Smooth muscle cell (in vitro differentiated cells): ENCODE measurements around the gene SLC27A5. TPM values are rescaled to one million over a fixed set of nuclear protein-coding genes. Genes with fewer than 3 reads are reported as not detected.
A peak's percentile ranks its signal among the peaks of the same experiment; 100 is the strongest.

ENCODE experiments used
- DNase-seq: peaks from one replicate; lab custom pipeline; 2025; ENCODE audit not compliant: unreplicated experiment; lab: John Stamatoyannopoulos, UW
- H2AFZ ChIP-seq: fragments of 200-600 bp; sonication (generic); 2 replicates; pipeline ENCODE4 v1.6.0; 2016; ENCODE audit warnings: antibody characterized with exemption, low read depth, mild to moderate bottlenecking
- H3F3A ChIP-seq: fragments of 200-600 bp; sonication (generic); 2 replicates; pipeline ENCODE4 v1.6.0; 2017; ENCODE audit warnings: antibody characterized with exemption, low read depth
- H3K27ac ChIP-seq: fragments of 200-600 bp; sonication (generic); 2 replicates; pipeline ENCODE4 v1.5.1; 2016; ENCODE audit warnings: low read depth, mild to moderate bottlenecking
- H3K27me3 ChIP-seq: fragments of 200-600 bp; sonication (generic); 2 replicates; pipeline ENCODE4 v1.6.1; 2016; ENCODE audit warnings: low read depth, mild to moderate bottlenecking
- H3K36me3 ChIP-seq: fragments of 200-600 bp; sonication (generic); 2 replicates; pipeline ENCODE4 v1.5.1; 2016; ENCODE audit warnings: low read depth
- H3K4me1 ChIP-seq: fragments of 200-600 bp; sonication (generic); 2 replicates; pipeline ENCODE4 v1.5.1; 2016; ENCODE audit warnings: low read depth
- H3K4me2 ChIP-seq: fragments of 200-600 bp; sonication (generic); 2 replicates; pipeline ENCODE4 v1.6.0; 2016; ENCODE audit warnings: mild to moderate bottlenecking
- H3K4me3 ChIP-seq: fragments of 200-600 bp; sonication (generic); 2 replicates; pipeline ENCODE4 v1.5.1; 2016; ENCODE audit warnings: mild to moderate bottlenecking
- H3K79me2 ChIP-seq: fragments of 200-600 bp; sonication (generic); 2 replicates; pipeline ENCODE4 v1.6.0; 2016; ENCODE audit warnings: low read depth, mild to moderate bottlenecking
- H3K9ac ChIP-seq: fragments of 200-600 bp; sonication (generic); 2 replicates; pipeline ENCODE4 v1.6.0; 2016; ENCODE audit warnings: low read depth
- H3K9me3 ChIP-seq: fragments of 200-600 bp; sonication (generic); replicated peaks from 2 replicates; pipeline ENCODE4 v1.5.1; 2016; ENCODE audit warnings: low read depth
- H4K20me1 ChIP-seq: fragments of 200-600 bp; sonication (generic); 2 replicates; pipeline ENCODE4 v1.6.0; 2016; ENCODE audit warnings: low read depth
- whole genome bisulfite sequencing: methylation state at CpG from one replicate; pipeline ENCODE4 v1.1.7; 2016; ENCODE audit warnings: low lambda C conversion rate; 5-methylcytosine and 5-hydroxymethylcytosine counted together
- polyA plus RNA-seq: library from polyadenylated mRNA; unstranded; fragments of >200 nt; fragmentation: Nextera tagmentation; extraction: Ambion mirVana; gene quantifications from 2 replicates; pipeline ENCODE4 v1.2.1, GENCODE V29; 2016
- total RNA-seq: library from RNA; depleted of rRNA; stranded (reverse); fragments of >200 nt; gene quantifications from 2 replicates; pipeline ENCODE4 v1.2.3, GENCODE V29; 2014
- TF ChIP-seq, protein P1 (sequence below): fragments of 200-600 bp; sonication (generic); IDR thresholded peaks from 2 replicates; pipeline ENCODE4 v1.5.1; 2017; ENCODE audit warnings: borderline replicate concordance, mild to moderate bottlenecking, antibody characterized with exemption; ENCODE audit not compliant: insufficient read depth, poor library complexity, severe bottlenecking

Gene SLC27A5
- total and polyA plus RNA-seq, 2 experiments from 2014 or later = 6.6 to 7.5 TPM

DNA sequence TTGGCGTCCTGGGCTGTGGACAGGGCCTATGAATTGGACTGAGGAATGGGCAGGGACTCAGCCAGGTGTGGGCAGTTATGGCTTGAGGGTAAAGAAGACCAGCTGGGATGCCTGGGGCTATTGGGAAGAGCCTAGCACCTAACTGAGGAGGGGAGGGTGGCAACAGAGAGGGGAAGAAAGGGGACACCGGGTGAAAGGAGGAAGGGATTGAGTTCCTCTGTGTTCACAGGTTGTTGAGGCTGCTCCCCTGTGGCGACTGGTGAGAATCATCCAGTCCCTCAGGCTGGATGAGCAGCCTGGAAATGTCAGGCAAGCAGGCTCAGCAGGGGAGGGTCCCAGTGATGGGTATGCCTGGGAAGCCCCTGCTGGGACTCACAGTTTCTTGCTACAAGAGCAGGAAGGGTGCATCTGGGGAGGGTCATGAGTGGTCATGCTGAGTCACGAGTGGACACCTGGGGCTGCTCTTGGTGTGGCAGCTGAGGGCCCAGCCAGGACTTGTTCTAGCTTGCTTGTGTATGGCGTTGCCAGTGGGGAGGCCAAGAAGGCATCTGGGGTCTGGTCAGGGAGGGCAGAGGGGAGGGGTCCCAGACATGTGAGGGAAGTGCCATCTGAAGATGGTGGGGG, 43.5 kb downstream of the SLC27A5 start:
- Histone ChIP-seq H3K27me3 (no peaks in the 10 kb centered on the region), H3K4me3 (no peak overlapping the region), H3K27ac (no peak overlapping the region), H3F3A (no peaks in the 10 kb centered on the region), H3K9ac (no peak overlapping the region), H3K9me3 (no peaks in the 10 kb centered on the region), H4K20me1 (peaks cover 17% of the 10 kb centered on the region), H2AFZ (no peak overlapping the region), H3K36me3 (no peaks in the 10 kb centered on the region), H3K79me2 (peaks cover 12% of the 10 kb centered on the region), H3K4me2 (peak overlapping the region; percentile 64), H3K4me1 (no peaks in the 10 kb centered on the region)
- TF ChIP-seq, protein P1, sequence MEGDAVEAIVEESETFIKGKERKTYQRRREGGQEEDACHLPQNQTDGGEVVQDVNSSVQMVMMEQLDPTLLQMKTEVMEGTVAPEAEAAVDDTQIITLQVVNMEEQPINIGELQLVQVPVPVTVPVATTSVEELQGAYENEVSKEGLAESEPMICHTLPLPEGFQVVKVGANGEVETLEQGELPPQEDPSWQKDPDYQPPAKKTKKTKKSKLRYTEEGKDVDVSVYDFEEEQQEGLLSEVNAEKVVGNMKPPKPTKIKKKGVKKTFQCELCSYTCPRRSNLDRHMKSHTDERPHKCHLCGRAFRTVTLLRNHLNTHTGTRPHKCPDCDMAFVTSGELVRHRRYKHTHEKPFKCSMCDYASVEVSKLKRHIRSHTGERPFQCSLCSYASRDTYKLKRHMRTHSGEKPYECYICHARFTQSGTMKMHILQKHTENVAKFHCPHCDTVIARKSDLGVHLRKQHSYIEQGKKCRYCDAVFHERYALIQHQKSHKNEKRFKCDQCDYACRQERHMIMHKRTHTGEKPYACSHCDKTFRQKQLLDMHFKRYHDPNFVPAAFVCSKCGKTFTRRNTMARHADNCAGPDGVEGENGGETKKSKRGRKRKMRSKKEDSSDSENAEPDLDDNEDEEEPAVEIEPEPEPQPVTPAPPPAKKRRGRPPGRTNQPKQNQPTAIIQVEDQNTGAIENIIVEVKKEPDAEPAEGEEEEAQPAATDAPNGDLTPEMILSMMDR = no peak
- no peak for DNase-seq
- 82% methylated on average over 5 of the region's 5 CpGs for WGBS

DNA sequence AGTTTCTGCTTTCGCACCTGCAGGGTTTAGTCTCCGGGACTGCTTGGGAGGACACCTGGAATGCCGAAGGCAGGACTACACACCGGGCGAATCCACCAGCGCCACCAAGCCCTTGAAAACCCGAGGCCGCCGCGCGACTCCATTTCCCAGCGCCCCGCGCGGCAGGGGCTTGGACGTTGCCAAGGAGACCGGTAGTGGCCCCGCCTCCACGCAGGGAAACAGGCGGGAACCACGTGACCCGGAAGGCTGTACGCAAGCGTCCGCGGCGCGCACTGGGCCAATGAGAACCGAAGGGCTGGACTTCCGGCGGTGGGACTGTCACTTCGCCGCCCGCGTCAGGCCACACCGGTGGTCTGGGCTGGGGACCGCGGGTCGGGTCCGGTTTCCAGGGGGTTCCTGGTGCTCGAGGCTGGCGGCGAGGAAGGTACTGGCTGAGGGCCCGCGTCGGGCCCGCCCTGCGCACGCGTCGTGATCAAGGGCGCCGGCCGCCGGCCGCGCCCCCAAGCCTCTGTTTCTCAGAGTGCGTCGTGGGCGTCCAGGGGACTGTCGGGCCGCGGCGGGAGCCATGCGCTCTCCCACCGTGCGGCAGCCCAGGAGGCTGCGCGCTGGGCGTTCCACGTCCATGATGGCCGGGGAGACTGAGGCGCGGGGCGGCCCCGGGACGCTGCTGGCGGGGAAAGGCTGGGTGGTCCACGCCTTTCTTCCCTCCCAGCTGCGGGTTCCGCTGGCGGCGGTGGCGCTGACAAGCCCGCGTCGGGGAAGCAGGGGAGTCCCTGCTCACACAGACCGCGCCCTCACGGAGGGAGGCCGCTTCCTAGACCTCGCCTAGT, 44.8 kb downstream of the SLC27A5 start, which contains the start of gene ZNF324:
Gene ZNF324, plus strand, starts transcription at position 321 of the 830 bp plus-strand sequence. CDS start 2,106 bp downstream, outside the sequence.
- peaks cover 17% of the 10 kb centered on the region for H4K20me1 ChIP-seq
- H3K9ac ChIP-seq = peak within 1 kb of the TSS; percentile 88
- no peaks in the 10 kb centered on the region for H3K9me3 ChIP-seq
- no peaks in the 10 kb centered on the region for H3K4me1 ChIP-seq
- H3K79me2 ChIP-seq = peaks cover 12% of the 10 kb centered on the region
- peak within 1 kb of the TSS; percentile 87 for H3K4me3 ChIP-seq
- H3K4me2 ChIP-seq = peak within 1 kb of the TSS; percentile 93
- H2AFZ ChIP-seq = peak within 1 kb of the TSS; percentile 87
- H3F3A ChIP-seq = no peaks in the 10 kb centered on the region
- DNase-seq = peak; percentile 88
- TF ChIP-seq, protein P1 = no peak
- 1% methylated on average over 83 of the region's 92 CpGs for WGBS
- no peaks in the 10 kb centered on the region for H3K27me3 ChIP-seq
- H3K27ac ChIP-seq = peak within 1 kb of the TSS; percentile 90
- no peaks in the 10 kb centered on the region for H3K36me3 ChIP-seq

DNA sequence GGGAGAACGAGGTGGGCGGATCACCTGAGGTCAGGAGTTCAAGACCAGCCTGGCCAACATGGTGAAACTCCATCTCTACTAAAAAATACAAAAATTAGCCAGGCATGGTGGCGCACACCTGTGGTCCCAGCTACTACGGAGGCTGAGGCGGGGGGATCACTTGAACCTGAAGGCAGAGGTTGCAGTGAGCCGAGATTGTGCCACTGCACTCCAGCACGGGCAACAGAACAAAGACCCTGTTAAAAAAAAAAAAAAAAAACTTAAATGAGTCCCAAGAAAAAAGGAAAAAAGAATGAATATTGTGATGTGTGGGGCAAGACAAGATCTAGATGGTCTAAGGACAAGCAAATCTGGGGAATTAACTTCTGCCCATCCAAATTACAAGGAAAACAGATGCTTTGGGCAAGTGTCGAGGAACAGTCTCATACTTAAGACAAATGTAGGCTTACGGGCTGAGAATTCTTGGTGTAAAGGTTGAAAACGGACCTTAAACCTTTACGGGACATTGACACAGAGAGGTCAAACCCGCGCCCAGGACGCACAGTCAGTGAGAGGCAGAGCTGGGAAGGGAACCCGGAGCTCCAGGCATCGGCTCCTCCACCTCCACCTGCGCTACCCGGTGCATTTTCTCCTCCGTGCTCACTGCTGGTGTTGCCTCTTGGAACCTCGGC, 45.6 kb downstream of the SLC27A5 start:
- H3K4me3 ChIP-seq = peak overlapping the region; percentile 87
- TF ChIP-seq, protein P1 = no peak
- H3K36me3 ChIP-seq = no peaks in the 10 kb centered on the region
- H3K79me2 ChIP-seq = peaks cover 12% of the 10 kb centered on the region
- H3K9me3 ChIP-seq = no peaks in the 10 kb centered on the region
- H3K9ac ChIP-seq = peak overlapping the region; percentile 7
- H3K27me3 ChIP-seq = no peaks in the 10 kb centered on the region
- H4K20me1 ChIP-seq = peaks cover 17% of the 10 kb centered on the region
- no peaks in the 10 kb centered on the region for H3F3A ChIP-seq
- DNase-seq = no peak
- H3K4me1 ChIP-seq = no peaks in the 10 kb centered on the region
- H3K4me2 ChIP-seq = peak overlapping the region; percentile 93
- peak overlapping the region; percentile 87 for H2AFZ ChIP-seq
- no peak overlapping the region for H3K27ac ChIP-seq
- WGBS = 47% methylated on average over 20 of the region's 20 CpGs
